Common myeloid progenitor, CD34-positive (primary cell): ENCODE data around the gene SHISA3.
"Not testable (repeated sequence)": the region's sequence is repeated elsewhere in the genome, so short reads cannot be mapped to it uniquely, and the experiment has no call there.

Source experiments
- CTCF ChIA-PET: fragments of 350-600 bp; sonication (Branson Sonifier 250); formaldehyde crosslinking; loops from one replicate; lab custom pipeline; 2021; ENCODE audit warnings: antibody characterized with exemption; lab: Charles Lee
- POLR2A ChIA-PET: fragments of 350-600 bp; sonication (Branson Sonifier 250); formaldehyde crosslinking; loops from one replicate; lab custom pipeline; 2021; ENCODE audit warnings: antibody characterized with exemption; lab: Charles Lee
- DNase-seq, 3 donors: peaks; one replicate each; pipeline versions ENCODE4 v3.0.0 to v3.0.0-alpha.2; 2013
- H3K27ac ChIP-seq, 2 experiments: 1 replicate in 1 of 2; 2 replicates in 1 of 2; pipeline ENCODE4 v1.7.0; 2013; ENCODE audit warnings: inconsistent platforms in 2 of 2, low read length in 2 of 2, mild to moderate bottlenecking in 2 of 2, low read depth in 1 of 2, moderate library complexity in 1 of 2; ENCODE audit not compliant: severe bottlenecking in 2 of 2, insufficient read depth in 1 of 2, poor library complexity in 1 of 2
- H3K27me3 ChIP-seq, 5 experiments: replicated peaks in 2 of 5; 1 replicate in 3 of 5; 2 replicates in 2 of 5; pipeline versions ENCODE4 v1.6.1 to v1.7.0; 2013; ENCODE audit warnings: low read length in 4 of 5, mild to moderate bottlenecking in 2 of 5, moderate library complexity in 2 of 5, inconsistent platforms in 1 of 5; ENCODE audit not compliant: insufficient read depth in 5 of 5, control insufficient read depth in 4 of 5
- H3K36me3 ChIP-seq, 4 experiments: 1 replicate in 2 of 4; 2 replicates in 2 of 4; pipeline versions ENCODE4 v1.6.1 to v1.7.0; 2013; ENCODE audit warnings: low read length in 3 of 4, control low read depth in 1 of 4, mild to moderate bottlenecking in 1 of 4; ENCODE audit not compliant: control insufficient read depth in 4 of 4, insufficient read depth in 4 of 4
- H3K4me1 ChIP-seq, 4 experiments: 1 replicate in 3 of 4; 2 replicates in 1 of 4; pipeline versions ENCODE4 v1.6.1 to v1.7.1; 2013; ENCODE audit warnings: low read length in 3 of 4, mild to moderate bottlenecking in 3 of 4, control low read depth in 1 of 4, inconsistent platforms in 1 of 4, moderate library complexity in 1 of 4; ENCODE audit not compliant: control insufficient read depth in 4 of 4, insufficient read depth in 4 of 4; ENCODE audit errors: control extremely low read depth in 1 of 4
- H3K4me3 ChIP-seq, 7 experiments: 1 replicate in 4 of 7; 2 replicates in 3 of 7; pipeline versions ENCODE4 v1.5.1 to v1.7.0; 2013; ENCODE audit warnings: mild to moderate bottlenecking in 7 of 7, low read length in 6 of 7, moderate library complexity in 6 of 7, inconsistent platforms in 2 of 7, low read depth in 2 of 7, control low read depth in 1 of 7; ENCODE audit not compliant: insufficient read depth in 4 of 7, control insufficient read depth in 1 of 7; ENCODE audit errors: extremely low read depth in 1 of 7
- H3K9me3 ChIP-seq, 5 experiments: 1 replicate in 4 of 5; 2 replicates in 1 of 5; pipeline versions ENCODE4 v1.6.1 to v1.7.1; 2013; ENCODE audit warnings: low read length in 4 of 5, mild to moderate bottlenecking in 2 of 5, inconsistent platforms in 1 of 5, low read depth in 1 of 5, moderate library complexity in 1 of 5; ENCODE audit not compliant: control insufficient read depth in 4 of 5, insufficient read depth in 2 of 5; ENCODE audit errors: control extremely low read depth in 1 of 5
- WGBS: methylation state at CpG from one replicate; pipeline ENCODE4 v1.1.5; 2013; ENCODE audit not compliant: insufficient coverage; 5-methylcytosine and 5-hydroxymethylcytosine counted together

Gene SHISA3

DNA sequence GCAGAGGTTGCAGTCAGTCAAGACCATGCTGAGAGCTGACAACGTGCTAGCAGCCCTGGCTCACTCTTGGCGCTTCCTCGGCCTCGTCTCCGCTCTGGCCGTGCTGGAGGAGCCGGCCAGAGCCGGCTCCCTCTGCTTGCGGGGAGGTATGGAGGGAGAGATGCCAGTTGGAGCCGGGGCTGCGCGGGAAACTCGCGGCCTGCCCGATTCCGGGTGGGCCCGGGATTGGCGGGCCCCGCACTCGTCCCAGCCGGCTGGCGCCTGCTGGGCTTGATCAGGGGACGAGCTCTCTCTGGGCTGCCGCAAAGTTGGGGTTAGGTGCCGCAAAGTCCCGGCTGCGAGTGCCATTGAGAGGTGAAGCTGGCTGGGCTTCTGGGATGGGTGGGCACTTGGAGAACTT lies 27.8 kb upstream of the SHISA3 start:
- DNase-seq: no peak
- H3K4me1 ChIP-seq: no peaks in the 10 kb centered on the region
- ChIA-PET POLR2A (no interaction called here), CTCF (interaction anchor here (0.6 to 6.6 kb wide), 4 partner anchors 11 to 150 kb away, joined by 3 to 62 read pairs (median 4); no protein-coding TSS in a partner anchor)
- WGBS: 97% methylated on average over 21 of the region's 27 CpGs
- no peak overlapping the region for H3K27ac ChIP-seq
- H3K9me3 ChIP-seq: no peaks in the 10 kb centered on the region
- peaks cover 0 to 1% (median 0%) of the 10 kb centered on the region in 5 experiments for H3K27me3 ChIP-seq
- no peak overlapping the region for H3K4me3 ChIP-seq
- H3K36me3 ChIP-seq: no peaks in the 10 kb centered on the region

GRCh38 chr4:42371305-42372252 lies 25.7 kb upstream of the SHISA3 start:
- no peaks in the 10 kb centered on the region for H3K36me3 ChIP-seq
- H3K4me3 ChIP-seq: no peak overlapping the region
- H3K4me1 ChIP-seq: no peaks in the 10 kb centered on the region
- peaks cover 0 to 4% (median 0%) of the 10 kb centered on the region in 5 experiments for H3K27me3 ChIP-seq
- H3K27ac ChIP-seq: no peak overlapping the region
- ChIA-PET POLR2A (no interaction called here), CTCF (interaction anchor here (0.8 to 6.6 kb wide), 19 partner anchors 12 to 414 kb away, joined by 3 to 62 read pairs (median 3); no protein-coding TSS in a partner anchor)
- 80% methylated on average over 2 of the region's 2 CpGs for WGBS
- DNase-seq: peak; percentile 54 to 77 (median 72)
- no peaks in the 10 kb centered on the region for H3K9me3 ChIP-seq

DNA sequence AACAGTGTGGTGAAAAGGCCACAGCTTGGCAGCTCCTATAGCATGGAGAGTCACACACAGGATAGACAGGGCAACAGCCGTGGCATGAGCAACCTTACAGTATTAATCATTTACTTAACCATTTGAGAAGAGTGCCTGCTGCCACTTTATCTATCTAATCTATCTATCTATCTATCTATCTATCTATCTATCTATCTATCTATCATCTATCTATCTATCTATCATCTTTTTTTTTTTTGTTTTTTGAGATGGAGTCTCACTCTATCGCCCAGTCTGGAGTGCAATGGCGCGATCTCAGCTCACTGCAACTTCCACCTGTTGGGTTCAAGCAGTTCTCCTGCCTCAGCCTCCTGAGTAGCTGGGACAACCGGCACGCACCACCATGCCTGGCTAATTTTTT lies 25.0 kb upstream of the SHISA3 start:
- not testable (repeated sequence) for H3K4me3 ChIP-seq

GRCh38 chr4:42377497-42377896 lies 19.8 kb upstream of the SHISA3 start:
- Histone ChIP-seq H3K4me1 (no peaks in the 10 kb centered on the region), H3K9me3 (peaks cover 0 to 1% (median 0%) of the 10 kb centered on the region in 5 experiments), H3K36me3 (no peaks in the 10 kb centered on the region), H3K27me3 (peaks cover 0 to 2% (median 0%) of the 10 kb centered on the region in 5 experiments), H3K27ac (no peak overlapping the region), H3K4me3 (no peak overlapping the region)
- ChIA-PET CTCF (no interaction called here), POLR2A (no interaction called here)
- no CpG with 5 or more reads among the region's 4 CpGs for WGBS
- DNase-seq: no peak

More for the DNA sequence above, 25.0 kb upstream of the SHISA3 start:
- WGBS: 95% methylated on average over 4 of the region's 6 CpGs
- CTCF ChIA-PET: interaction anchor here (1.0 to 6.6 kb wide), 11 partner anchors 13 to 155 kb away, joined by 3 to 62 read pairs (median 3); no protein-coding TSS in a partner anchor
- H3K9me3 ChIP-seq, DNase-seq, H3K27me3 ChIP-seq, H3K27ac ChIP-seq, H3K4me1 ChIP-seq, POLR2A ChIA-PET, H3K36me3 ChIP-seq: not testable (repeated sequence)

DNA sequence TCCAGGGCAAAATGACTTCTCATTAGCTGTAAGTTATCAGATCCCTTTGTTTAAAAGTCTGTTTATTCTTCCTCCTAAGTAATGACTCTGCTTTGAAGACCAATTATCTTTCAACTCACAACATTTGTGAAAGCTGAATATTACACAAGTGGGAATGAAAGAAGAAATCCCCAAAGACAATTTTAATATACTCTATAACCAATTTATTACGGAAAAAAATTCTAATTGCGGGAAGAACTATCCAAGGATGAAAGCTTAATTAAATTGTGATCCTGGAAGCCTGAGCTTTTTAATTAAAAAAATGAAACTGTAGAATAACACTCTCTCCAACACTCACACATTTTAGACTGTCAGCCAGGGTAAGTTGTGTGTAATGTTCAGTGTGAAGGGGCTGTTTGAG lies 15.6 kb upstream of the SHISA3 start:
- H3K9me3 ChIP-seq: peaks cover 0 to 1% (median 0%) of the 10 kb centered on the region in 5 experiments
- ChIA-PET CTCF (no interaction called here), POLR2A (no interaction called here)
- H3K27me3 ChIP-seq: no peaks in the 10 kb centered on the region
- DNase-seq: no peak
- H3K4me3 ChIP-seq: no peak overlapping the region
- no peaks in the 10 kb centered on the region for H3K4me1 ChIP-seq
- WGBS: no CpG with 5 or more reads among the region's 2 CpGs
- no peaks in the 10 kb centered on the region for H3K36me3 ChIP-seq
- H3K27ac ChIP-seq: no peak overlapping the region

DNA sequence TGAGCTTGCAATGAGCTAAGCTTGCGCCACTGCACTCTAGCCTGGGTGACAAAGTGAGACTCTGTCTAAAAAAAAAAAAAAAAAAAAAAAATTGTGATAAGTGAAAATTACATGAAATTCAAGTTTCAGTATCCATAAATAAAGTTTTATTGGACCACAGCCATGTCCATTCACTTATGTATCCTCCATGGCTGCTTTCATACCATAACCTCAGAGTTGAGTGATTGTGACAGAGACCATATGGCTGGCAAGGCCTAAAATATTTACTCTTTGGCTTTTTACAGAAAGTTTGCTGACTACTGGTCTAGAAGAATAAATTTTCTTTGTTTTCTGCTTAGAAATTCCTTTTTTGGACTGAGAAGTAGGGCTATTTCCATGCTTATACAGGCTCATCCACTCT lies 11.8 kb upstream of the SHISA3 start:
- WGBS: no CpG with 5 or more reads among the region's 1 CpG
- ChIA-PET CTCF (no interaction called here), POLR2A (no interaction called here)
- no peaks in the 10 kb centered on the region for H3K36me3 ChIP-seq
- no peak for DNase-seq
- no peak overlapping the region for H3K27ac ChIP-seq
- H3K9me3 ChIP-seq: peaks cover 0 to 1% (median 0%) of the 10 kb centered on the region in 5 experiments
- no peak overlapping the region for H3K4me3 ChIP-seq
- no peaks in the 10 kb centered on the region for H3K4me1 ChIP-seq
- H3K27me3 ChIP-seq: no peaks in the 10 kb centered on the region
